Trophoblast cell (in vitro differentiated cells and primary cell): ENCODE data around the gene ZNF385C.

ENCODE experiments used
- DNase-seq, 2 donors: peaks; one replicate each; pipeline ENCODE4 v3.0.0-alpha.2; 2016
- H2AFZ ChIP-seq: 2 replicates; pipeline ENCODE4 v1.6.1; 2013; ENCODE audit warnings: low read length, moderate library complexity, mild to moderate bottlenecking; ENCODE audit not compliant: insufficient read depth, poor library complexity
- H2AK5ac ChIP-seq: 2 replicates; pipeline ENCODE4 v1.6.1; 2013; ENCODE audit warnings: mild to moderate bottlenecking, low read length
- H2BK120ac ChIP-seq: 2 replicates; pipeline ENCODE4 v1.6.1; 2013; ENCODE audit warnings: low read length, mild to moderate bottlenecking, moderate library complexity; ENCODE audit not compliant: insufficient read depth, poor library complexity
- H2BK12ac ChIP-seq: 2 replicates; pipeline ENCODE4 v1.6.1; 2013; ENCODE audit warnings: mild to moderate bottlenecking, low read length, moderate library complexity
- H2BK5ac ChIP-seq: 2 replicates; pipeline ENCODE4 v1.6.1; 2013; ENCODE audit warnings: low read length, low read depth, moderate library complexity, mild to moderate bottlenecking; ENCODE audit not compliant: poor library complexity
- H3K14ac ChIP-seq: 2 replicates; pipeline ENCODE4 v1.6.1; 2013; ENCODE audit warnings: mild to moderate bottlenecking, low read length
- H3K18ac ChIP-seq: 2 replicates; pipeline ENCODE4 v1.6.1; 2013; ENCODE audit warnings: mild to moderate bottlenecking, low read length
- H3K23ac ChIP-seq: 2 replicates; pipeline ENCODE4 v1.6.1; 2013; ENCODE audit warnings: low read length
- H3K27ac ChIP-seq: 2 replicates; pipeline ENCODE4 v1.5.1; 2013; ENCODE audit warnings: low read depth, mild to moderate bottlenecking, inconsistent platforms, low read length, moderate library complexity
- H3K27me3 ChIP-seq: 2 replicates; pipeline ENCODE4 v1.6.1; 2013; ENCODE audit warnings: inconsistent platforms, mild to moderate bottlenecking, low read length, moderate library complexity; ENCODE audit not compliant: insufficient read depth
- H3K36me3 ChIP-seq, 2 experiments: 1 replicate in 1 of 2; 2 replicates in 1 of 2; pipeline ENCODE4 v1.6.1; 2013; ENCODE audit warnings: low read length in 2 of 2, mild to moderate bottlenecking in 2 of 2, moderate library complexity in 1 of 2; ENCODE audit not compliant: insufficient read depth in 2 of 2, control insufficient read depth in 1 of 2
- H3K4ac ChIP-seq: 2 replicates; pipeline ENCODE4 v1.6.1; 2013; ENCODE audit warnings: low read depth, mild to moderate bottlenecking, low read length, moderate library complexity
- H3K4me1 ChIP-seq, 2 experiments: 1 replicate in 1 of 2; 2 replicates in 1 of 2; pipeline ENCODE4 v1.6.1; 2013; ENCODE audit warnings: low read length in 2 of 2, mild to moderate bottlenecking in 2 of 2, moderate library complexity in 1 of 2; ENCODE audit not compliant: insufficient read depth in 2 of 2, control insufficient read depth in 1 of 2
- H3K4me2 ChIP-seq: 2 replicates; pipeline ENCODE4 v1.6.1; 2013; ENCODE audit warnings: inconsistent platforms, mild to moderate bottlenecking, low read length, moderate library complexity
- H3K4me3 ChIP-seq: 2 replicates; pipeline ENCODE4 v1.5.1; 2013; ENCODE audit warnings: mild to moderate bottlenecking, low read depth, low read length, inconsistent platforms
- H3K79me1 ChIP-seq: one replicate; pipeline ENCODE4 v1.6.1; 2013; ENCODE audit warnings: low read length
- H3K79me2 ChIP-seq: 2 replicates; pipeline ENCODE4 v1.6.1; 2013; ENCODE audit warnings: low read length, mild to moderate bottlenecking; ENCODE audit not compliant: control insufficient read depth, insufficient read depth, poor library complexity
- H3K9ac ChIP-seq: 2 replicates; pipeline ENCODE4 v1.6.1; 2013; ENCODE audit warnings: mild to moderate bottlenecking, low read length
- H3K9me3 ChIP-seq: 2 replicates; pipeline ENCODE4 v1.6.1; 2013; ENCODE audit warnings: low read depth, mild to moderate bottlenecking, control low read depth, inconsistent platforms, low read length; ENCODE audit not compliant: insufficient read depth
- H4K12ac ChIP-seq: 2 replicates; pipeline ENCODE4 v1.6.1; 2013; ENCODE audit warnings: low read depth, mild to moderate bottlenecking, low read length, moderate library complexity
- H4K8ac ChIP-seq: 2 replicates; pipeline ENCODE4 v1.6.1; 2013; ENCODE audit warnings: low read depth, mild to moderate bottlenecking, low read length, moderate library complexity
- H4K91ac ChIP-seq: one replicate; pipeline ENCODE4 v1.6.1; 2013; ENCODE audit warnings: low read depth, mild to moderate bottlenecking, low read length, moderate library complexity
- WGBS: extraction: QIAGEN DNeasy Blood & Tissue Kit; methylation state at CpG from one replicate; pipeline ENCODE4 v1.1.7; 2013; ENCODE audit warnings: missing lambda C conversion rate; ENCODE audit not compliant: insufficient read length, insufficient coverage; ENCODE audit errors: extremely low coverage; 5-methylcytosine and 5-hydroxymethylcytosine counted together

Gene ZNF385C

GRCh38 chr17:42027961-42028790, 70.1 kb downstream of the ZNF385C start:
- H3K4me2 ChIP-seq: no peak overlapping the region
- peaks cover 11 to 13% of the 10 kb centered on the region in 2 experiments for H3K36me3 ChIP-seq
- H3K79me1 ChIP-seq: peaks cover 2% of the 10 kb centered on the region
- no peak overlapping the region for H3K14ac ChIP-seq
- H3K4me3 ChIP-seq: no peak overlapping the region
- no peak overlapping the region for H3K23ac ChIP-seq
- H4K91ac ChIP-seq: no peak overlapping the region
- H4K12ac ChIP-seq: no peak overlapping the region
- no CpG with 5 or more reads among the region's 19 CpGs for WGBS
- DNase-seq: peak in 1 of 2 donors; percentile 39
- H2BK5ac ChIP-seq: no peak overlapping the region
- no peak overlapping the region for H2BK12ac ChIP-seq
- no peaks in the 10 kb centered on the region for H3K27me3 ChIP-seq
- no peak overlapping the region for H3K18ac ChIP-seq
- H3K4ac ChIP-seq: no peak overlapping the region
- no peak overlapping the region for H2AFZ ChIP-seq
- no peak overlapping the region for H2BK120ac ChIP-seq
- no peak overlapping the region for H3K27ac ChIP-seq
- H3K4me1 ChIP-seq: peaks cover 5 to 6% of the 10 kb centered on the region in 2 experiments
- no peaks in the 10 kb centered on the region for H3K79me2 ChIP-seq
- H3K9me3 ChIP-seq: peaks cover 5% of the 10 kb centered on the region
- no peak overlapping the region for H4K8ac ChIP-seq
- H3K9ac ChIP-seq: no peak overlapping the region
- H2AK5ac ChIP-seq: no peak overlapping the region

DNA sequence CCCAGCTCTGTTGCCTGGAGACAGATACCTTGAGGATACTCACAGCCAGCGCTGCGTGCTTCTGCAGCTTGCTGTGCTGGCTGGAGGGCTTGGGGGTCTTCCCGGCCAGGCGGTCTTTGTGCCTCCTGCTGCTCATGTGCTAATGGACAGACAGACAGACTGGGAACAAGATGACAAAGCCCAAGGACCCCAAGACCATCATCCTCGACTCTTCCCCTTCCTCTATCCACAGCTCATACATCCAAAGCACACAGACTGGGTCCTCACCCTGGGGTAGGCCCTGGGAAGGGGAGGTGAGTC, 70.7 kb downstream of the ZNF385C start:
- H3K27ac ChIP-seq: no peak overlapping the region
- WGBS: no CpG with 5 or more reads among the region's 5 CpGs
- no peak for DNase-seq

DNA sequence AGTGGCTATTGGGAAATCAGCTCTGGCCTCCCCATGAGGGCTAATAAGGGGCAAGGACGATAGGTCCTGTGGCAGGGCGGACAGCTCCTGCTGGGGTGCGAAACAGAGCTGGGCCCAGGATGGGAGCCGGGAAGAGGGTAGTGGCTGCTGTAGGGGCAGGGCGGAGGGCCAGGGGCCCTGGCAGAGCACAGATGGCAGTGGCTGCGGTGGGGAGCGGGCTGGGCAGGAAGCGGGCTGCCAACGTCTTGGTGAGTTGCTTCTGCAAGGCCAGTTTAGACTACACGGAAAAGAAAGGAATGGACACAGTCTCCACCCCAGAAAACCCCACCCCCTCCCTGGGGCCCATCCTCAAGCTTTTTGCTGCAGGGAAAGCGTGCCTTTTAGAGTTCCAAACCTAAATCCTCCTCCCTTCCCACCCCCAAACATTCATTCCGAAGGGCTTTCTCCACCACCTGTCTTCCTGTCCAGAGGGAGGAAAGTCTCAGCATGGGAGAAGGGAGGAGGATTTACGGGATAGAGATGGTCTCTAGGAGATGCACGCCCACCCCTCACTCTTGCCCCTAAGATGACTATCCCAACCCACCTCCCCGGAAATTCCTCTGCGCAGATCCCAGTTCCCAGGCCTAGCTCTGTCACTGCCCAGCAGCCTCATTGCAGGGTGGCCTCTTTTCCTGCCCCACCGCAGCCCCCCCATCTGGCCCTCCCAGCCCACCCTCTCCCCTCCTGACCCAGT, 71.2 kb downstream of the ZNF385C start:
- Histone ChIP-seq H3K27ac (no peak overlapping the region), H3K79me1 (peaks cover 2% of the 10 kb centered on the region), H3K4ac (no peak overlapping the region), H4K91ac (no peak overlapping the region), H3K4me1 (peaks cover 5 to 6% of the 10 kb centered on the region in 2 experiments), H3K9me3 (peaks cover 5% of the 10 kb centered on the region), H4K8ac (no peak overlapping the region), H3K18ac (no peak overlapping the region), H2AK5ac (no peak overlapping the region), H2BK12ac (no peak overlapping the region), H3K79me2 (no peaks in the 10 kb centered on the region), H3K23ac (no peak overlapping the region), H4K12ac (no peak overlapping the region), H2AFZ (no peak overlapping the region), H3K4me2 (no peak overlapping the region), H3K36me3 (peaks cover 17 to 25% of the 10 kb centered on the region in 2 experiments), H2BK120ac (no peak overlapping the region), H3K27me3 (no peaks in the 10 kb centered on the region), H2BK5ac (no peak overlapping the region), H3K14ac (no peak overlapping the region), H3K9ac (no peak overlapping the region), H3K4me3 (no peak overlapping the region)
- WGBS: no CpG with 5 or more reads among the region's 17 CpGs
- DNase-seq: no peak

More for the DNA sequence above, 70.7 kb downstream of the ZNF385C start:
- no peak overlapping the region for H2BK120ac ChIP-seq
- peaks cover 14 to 20% of the 10 kb centered on the region in 2 experiments for H3K36me3 ChIP-seq
- H3K4me3 ChIP-seq: no peak overlapping the region
- no peak overlapping the region for H4K91ac ChIP-seq
- H3K4me2 ChIP-seq: no peak overlapping the region
- peak overlapping the region; percentile 11 for H2AK5ac ChIP-seq
- H3K79me1 ChIP-seq: peaks cover 2% of the 10 kb centered on the region
- no peak overlapping the region for H2BK5ac ChIP-seq
- H2BK12ac ChIP-seq: no peak overlapping the region
- H3K23ac ChIP-seq: no peak overlapping the region
- no peak overlapping the region for H3K18ac ChIP-seq
- peaks cover 5 to 6% of the 10 kb centered on the region in 2 experiments for H3K4me1 ChIP-seq
- no peak overlapping the region for H2AFZ ChIP-seq
- no peak overlapping the region for H4K8ac ChIP-seq
- no peak overlapping the region for H3K14ac ChIP-seq
- H3K79me2 ChIP-seq: no peaks in the 10 kb centered on the region
- H4K12ac ChIP-seq: no peak overlapping the region
- H3K9me3 ChIP-seq: peaks cover 5% of the 10 kb centered on the region
- H3K4ac ChIP-seq: no peak overlapping the region
- H3K9ac ChIP-seq: no peak overlapping the region
- no peaks in the 10 kb centered on the region for H3K27me3 ChIP-seq

- no CpG with 5 or more reads among the region's 3 CpGs for WGBS
- H4K91ac ChIP-seq: no peak overlapping the region
These were observed 72.3 kb downstream of the ZNF385C start for GRCh38 chr17:42025936-42026335.

More at GRCh38 chr17:42025936-42026335, 72.3 kb downstream of the ZNF385C start:
- no peak overlapping the region for H3K27ac ChIP-seq
- H3K79me2 ChIP-seq: no peaks in the 10 kb centered on the region
- peaks cover 19 to 30% of the 10 kb centered on the region in 2 experiments for H3K36me3 ChIP-seq
- H2BK12ac ChIP-seq: no peak overlapping the region
- no peak overlapping the region for H3K14ac ChIP-seq
- H3K4ac ChIP-seq: no peak overlapping the region
- no peak overlapping the region for H4K8ac ChIP-seq
- H3K4me1 ChIP-seq: peaks cover 6 to 7% of the 10 kb centered on the region in 2 experiments
- H2BK120ac ChIP-seq: no peak overlapping the region
- H3K4me3 ChIP-seq: no peak overlapping the region
- H4K12ac ChIP-seq: no peak overlapping the region
- H3K23ac ChIP-seq: no peak overlapping the region
- no peak overlapping the region for H2AK5ac ChIP-seq
- no peak overlapping the region for H3K9ac ChIP-seq
- no peak overlapping the region for H3K4me2 ChIP-seq
- H3K27me3 ChIP-seq: no peaks in the 10 kb centered on the region
- no peak overlapping the region for H2AFZ ChIP-seq
- H3K18ac ChIP-seq: no peak overlapping the region
- no peak overlapping the region for H2BK5ac ChIP-seq
- peaks cover 5% of the 10 kb centered on the region for H3K9me3 ChIP-seq
- peaks cover 2% of the 10 kb centered on the region for H3K79me1 ChIP-seq
- no peak for DNase-seq
